HG02588 (cell line): ENCODE results near the gene HSPBP1.

Experiments
- ATAC-seq: cut with Tn5 transposase; IDR thresholded peaks from one replicate; pipeline ENCODE4 v1.9.1; 2021; ENCODE audit warnings: mild to moderate bottlenecking, moderate library complexity; ENCODE audit not compliant: unreplicated experiment

The HSPBP1 gene

GRCh38 chr19:55305491-55305890, 25.6 kb upstream of the HSPBP1 start:
- ATAC-seq, result no peak

DNA sequence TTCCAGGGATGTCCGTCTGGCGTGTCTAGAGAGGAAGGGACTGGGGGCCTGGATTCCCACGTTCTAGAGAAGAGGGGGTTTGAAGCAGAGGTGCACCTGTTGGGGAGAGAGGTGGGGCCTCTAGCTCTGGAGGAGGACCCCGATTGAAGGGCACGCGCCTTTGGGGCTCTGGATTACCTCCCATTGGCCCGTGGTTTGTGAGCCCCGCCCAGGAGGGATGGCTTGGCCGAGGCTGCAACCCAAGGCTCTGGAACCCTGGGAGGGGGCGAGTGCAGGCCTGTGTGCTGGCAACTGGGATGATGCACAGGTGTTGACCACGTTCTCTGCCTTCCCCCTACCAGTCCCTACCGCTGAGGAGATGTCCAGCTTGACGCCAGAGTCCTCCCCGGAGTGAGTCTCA, 25.1 kb upstream of the HSPBP1 start:
- no peak for ATAC-seq

DNA sequence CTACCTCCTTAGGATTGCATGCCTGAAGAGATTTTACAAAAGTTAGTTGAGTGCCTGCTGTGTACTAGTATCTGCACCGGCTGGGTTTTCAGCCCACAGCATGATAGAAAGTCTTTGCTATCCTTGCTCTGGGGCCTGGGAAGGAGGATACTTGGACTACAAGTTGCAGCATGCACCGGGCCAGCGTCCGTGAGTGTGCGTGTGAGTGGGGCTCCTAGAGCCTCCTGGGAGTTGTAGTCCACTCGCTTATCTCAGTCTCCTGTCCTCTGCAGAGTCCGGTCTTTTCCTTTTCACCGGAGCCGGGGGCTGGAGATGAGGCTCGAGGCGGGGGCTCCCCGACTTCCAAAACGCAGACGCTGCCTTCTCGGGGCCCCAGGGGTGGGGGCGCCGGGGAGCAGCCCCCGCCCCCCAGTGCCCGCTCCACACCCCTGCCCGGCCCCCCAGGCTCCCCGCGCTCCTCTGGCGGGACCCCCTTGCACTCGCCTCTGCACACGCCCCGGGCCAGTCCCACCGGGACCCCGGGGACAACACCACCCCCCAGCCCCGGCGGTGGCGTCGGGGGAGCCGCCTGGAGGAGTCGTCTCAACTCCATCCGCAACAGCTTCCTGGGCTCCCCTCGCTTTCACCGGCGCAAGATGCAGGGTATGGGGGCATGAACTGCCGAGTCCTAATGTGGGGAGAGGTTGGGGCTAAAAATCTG, 24.5 kb upstream of the HSPBP1 start:
- no peak for ATAC-seq

GRCh38 chr19:55303477-55303876, 23.6 kb upstream of the HSPBP1 start:
- no peak for ATAC-seq

DNA sequence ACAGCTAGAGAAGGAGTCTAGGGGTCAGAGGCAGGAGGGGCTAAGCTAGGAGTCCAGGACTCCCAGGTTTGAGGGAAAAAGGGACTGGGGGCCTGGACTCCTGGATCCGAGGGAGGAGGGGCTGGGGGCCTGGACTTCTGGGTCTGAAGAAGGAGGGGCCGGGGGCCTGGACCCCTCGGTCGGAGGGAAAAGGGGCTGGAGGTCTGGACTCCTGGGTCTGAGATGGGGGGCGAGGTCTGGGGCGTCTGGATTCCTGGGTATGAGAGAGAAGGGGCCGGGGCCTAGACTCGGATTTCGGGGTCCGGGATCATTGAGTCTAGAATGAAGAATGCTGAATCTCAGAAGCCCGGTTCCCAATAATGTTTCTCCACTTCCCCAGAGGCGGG, 22.4 kb upstream of the HSPBP1 start:
- no peak for ATAC-seq

GRCh38 chr19:55301459-55302317, 21.8 kb upstream of the HSPBP1 start:
- ATAC-seq, result peak; percentile 41

DNA sequence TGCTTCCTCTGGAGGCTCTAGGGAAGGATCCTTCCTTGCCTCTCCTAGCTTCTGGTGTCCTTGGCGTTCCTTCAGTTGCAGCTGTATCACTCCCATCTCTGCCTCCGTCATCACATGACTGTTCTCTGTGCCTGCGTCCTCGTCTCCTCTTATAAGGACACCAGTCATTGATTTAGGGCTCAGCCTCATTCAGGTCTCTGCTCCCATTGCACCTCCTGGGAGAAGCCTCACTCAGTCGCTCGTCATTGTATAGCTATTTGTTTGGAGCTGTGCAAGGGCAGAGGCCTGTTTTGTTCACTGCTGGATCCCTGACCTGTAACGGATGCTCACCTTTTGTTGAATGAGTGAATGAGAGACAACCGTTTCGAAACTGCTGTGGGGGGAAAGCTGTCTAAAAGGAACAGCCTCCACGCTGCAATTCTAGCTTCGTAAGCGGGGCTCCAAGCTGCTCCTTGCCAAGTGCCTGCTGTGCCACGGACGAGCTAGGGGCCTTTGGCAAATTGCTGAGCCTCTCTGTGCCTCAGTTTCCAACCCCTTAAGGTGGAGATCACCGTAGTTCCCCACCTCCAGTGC, 21.1 kb upstream of the HSPBP1 start:
- ATAC-seq, result no peak

GRCh38 chr19:55299991-55300390, 20.1 kb upstream of the HSPBP1 start:
- no peak for ATAC-seq

- no peak for ATAC-seq
Measured at GRCh38 chr19:55297267-55297666, 17.4 kb upstream of the HSPBP1 start.

- no peak for ATAC-seq
Measured at GRCh38 chr19:55289117-55289796, 9.3 kb upstream of the HSPBP1 start.

DNA sequence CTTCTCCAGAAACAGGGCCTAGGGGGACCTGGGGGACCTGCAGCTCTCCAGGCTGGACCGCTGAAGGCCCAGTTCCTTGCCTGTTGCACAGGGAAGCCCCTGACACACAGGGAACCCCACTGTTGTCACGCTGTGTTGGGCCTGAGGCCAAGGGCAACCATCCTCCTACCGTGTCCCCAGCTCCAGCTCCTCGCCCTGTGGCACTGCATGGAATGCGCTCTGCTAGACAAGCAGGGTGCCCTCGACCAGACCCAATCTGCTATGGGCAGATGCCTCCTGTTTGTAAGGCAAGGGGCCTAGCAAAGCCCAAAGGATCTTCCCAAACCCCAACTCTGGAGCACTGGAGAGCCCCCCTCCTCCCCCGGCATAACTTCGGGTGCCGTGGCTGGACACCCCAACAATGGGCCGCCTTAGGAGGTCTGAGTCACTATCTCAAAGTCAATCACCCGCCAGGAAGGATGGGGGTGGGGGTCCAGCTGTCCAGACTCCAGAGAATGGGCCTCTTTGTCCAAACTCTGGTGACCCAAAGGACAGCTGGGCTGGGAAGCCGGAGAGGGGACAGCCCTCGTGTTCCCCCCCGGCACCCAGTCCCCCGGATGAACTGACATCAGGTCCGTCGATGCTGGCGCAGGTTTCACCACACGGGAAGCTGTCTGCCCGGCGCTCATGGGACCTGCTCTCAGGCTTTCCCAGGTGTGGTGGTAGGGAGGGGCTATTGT, 7.6 kb upstream of the HSPBP1 start:
- ATAC-seq, result no peak

DNA sequence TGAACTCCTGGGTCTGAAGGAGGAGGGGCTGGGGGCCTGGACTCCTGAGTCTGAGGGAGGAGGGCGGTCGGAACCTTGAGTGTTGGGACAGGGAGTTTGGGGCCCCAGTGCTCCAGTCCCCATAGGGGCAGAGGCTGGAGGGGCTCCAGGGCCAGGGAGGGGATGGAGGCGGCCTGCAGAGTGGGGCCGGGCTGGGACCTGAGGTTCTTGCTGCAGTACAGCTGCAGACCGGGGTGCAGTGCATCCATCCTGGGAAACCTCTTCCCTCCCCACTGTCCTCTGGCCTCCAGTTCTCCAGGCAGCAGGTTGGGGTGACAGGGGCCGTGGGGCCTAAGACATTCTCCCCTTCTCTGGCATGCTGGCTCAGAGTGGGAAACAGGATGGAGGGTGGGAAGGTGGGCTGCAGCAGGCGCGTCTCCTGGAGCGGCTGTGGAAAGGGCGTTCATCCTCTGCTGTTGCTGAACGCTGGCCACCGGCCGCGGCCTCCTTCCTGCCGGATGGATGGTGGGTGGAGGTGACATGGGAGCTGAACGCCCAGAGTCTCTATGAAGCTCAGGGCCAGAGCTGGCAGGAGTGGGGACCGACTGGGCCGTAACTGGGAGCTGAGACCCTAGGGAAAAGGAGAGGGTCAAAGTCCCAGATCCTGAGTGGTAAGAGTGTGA, 5.5 kb upstream of the HSPBP1 start:
- no peak for ATAC-seq

- no peak for ATAC-seq
Measured at GRCh38 chr19:55284405-55285058, 4.6 kb upstream of the HSPBP1 start.

- no peak for ATAC-seq
Measured at GRCh38 chr19:55283548-55284377, 3.9 kb upstream of the HSPBP1 start, which contains the start of gene BRSK1. Gene BRSK1 (plus strand): TSS chr19:55283997. CDS start chr19:55284443, 446 bp downstream.

- no peak for ATAC-seq
Measured at GRCh38 chr19:55279340-55279739, 570 bp downstream of the HSPBP1 start.

- no peak for ATAC-seq
Measured at GRCh38 chr19:55278391-55279135, 1.3 kb downstream of the HSPBP1 start.

- no peak for ATAC-seq
Measured at GRCh38 chr19:55277494-55277893, 2.4 kb downstream of the HSPBP1 start.
